ENCODE results near the gene BMP7. TPM values are rescaled to one million over a fixed set of nuclear protein-coding genes. Genes with fewer than 3 reads are reported as not detected.

Gene BMP7
- total and polyA plus RNA-seq, 2 experiments from 2014 or later: not detected

DNA sequence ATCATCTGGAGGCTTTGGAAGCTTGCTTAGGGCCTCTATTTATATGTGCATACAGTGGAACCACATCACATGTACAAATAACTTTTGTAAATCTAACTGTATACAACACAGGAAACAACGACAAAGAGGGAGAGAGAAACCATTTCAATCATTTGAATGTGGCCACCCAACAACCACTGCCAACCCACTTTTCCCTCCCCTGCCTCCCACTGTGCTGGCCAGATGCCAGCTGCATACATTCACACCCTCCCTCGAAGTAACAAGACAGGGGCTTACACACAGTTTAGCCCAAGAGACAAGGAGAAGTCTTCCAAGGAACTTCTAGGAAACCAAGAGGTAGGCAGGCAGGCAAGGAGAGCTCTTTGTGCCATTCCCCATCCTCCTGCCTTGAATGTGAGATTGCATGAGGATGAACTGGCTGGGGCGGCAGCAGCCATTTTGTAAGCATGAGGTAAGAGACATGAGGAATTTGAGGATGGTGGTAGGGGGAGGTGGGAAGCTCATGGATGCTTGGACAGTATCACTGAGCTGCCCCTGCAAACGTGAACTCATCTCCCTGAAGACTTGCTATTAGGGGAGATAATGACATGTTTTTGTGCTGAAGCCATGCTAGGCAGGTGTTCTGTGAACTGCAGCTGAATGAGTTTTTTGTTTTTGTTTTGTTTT, 18.2 kb downstream of the BMP7 start:
- H3K27ac ChIP-seq: no peak overlapping the region

GRCh38 chr20:57247292-57247965, 19.0 kb downstream of the BMP7 start:
- DNase-seq: no peak

More for the DNA sequence above, 18.2 kb downstream of the BMP7 start:
- in situ Hi-C loops (cut with MboI): no loop called here
- H3K36me3 ChIP-seq (ENCODE audit: low read depth): no peaks in the 10 kb centered on the region
- no peak for DNase-seq
- no peaks in the 10 kb centered on the region for H4K20me1 ChIP-seq (ENCODE audit: insufficient read depth)
- H3K9me3 ChIP-seq (ENCODE audit: low read depth): no peaks in the 10 kb centered on the region
- no peak for TF ChIP-seq EZH2 (IDR thresholded peaks at IDR 0.05; ENCODE audit: insufficient read depth, poor library complexity, severe bottlenecking)
- no peak for TF ChIP-seq EZH2phosphoT487 (IDR thresholded peaks at IDR 0.05; ENCODE audit: insufficient read depth, low read depth)
- no peak overlapping the region for H3K4me2 ChIP-seq (ENCODE audit: unreplicated experiment)
- H3K27me3 ChIP-seq (replicated peaks; ENCODE audit: insufficient read depth): peaks cover 49% of the 10 kb centered on the region
- H3K9ac ChIP-seq: no peak overlapping the region
- no peak overlapping the region for H2AFZ ChIP-seq
- WGBS, 2 experiments (ENCODE audit: low coverage in 1 of 2, low lambda C conversion rate in 2 of 2, missing lambda C conversion rate in 2 of 2): 47 to 56% methylated on average over 4 of the region's 4 CpGs
- no peaks in the 10 kb centered on the region for H3K9me2 ChIP-seq (ENCODE audit: insufficient read depth)
- H3K4me1 ChIP-seq (ENCODE audit: insufficient read depth): no peaks in the 10 kb centered on the region
- H3K4me3 ChIP-seq: no peak overlapping the region
- no peaks in the 10 kb centered on the region for H3K79me2 ChIP-seq (ENCODE audit: insufficient read depth)
- H3F3A ChIP-seq (ENCODE audit: insufficient read depth): no peaks in the 10 kb centered on the region

DNA sequence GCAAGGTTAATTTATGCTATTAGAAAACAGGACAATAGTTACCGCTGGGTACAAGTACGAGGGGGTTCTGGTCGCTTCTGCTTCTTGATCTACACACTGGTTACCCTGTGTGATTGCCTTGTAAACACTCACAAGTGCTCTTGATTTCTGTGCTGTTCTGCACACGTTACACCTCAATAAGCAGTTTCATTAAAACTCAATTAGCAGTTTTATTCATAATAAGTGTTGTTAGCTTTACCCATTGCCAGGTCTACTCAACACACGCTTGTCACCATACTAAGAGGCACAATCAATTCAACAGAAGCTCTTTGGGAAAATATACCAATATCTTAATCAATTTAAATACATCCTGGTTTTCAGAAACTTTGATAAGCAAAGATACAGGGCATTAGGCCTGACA, 20.4 kb downstream of the BMP7 start:
- Histone ChIP-seq H3K27me3 (replicated peaks; ENCODE audit: insufficient read depth) (peaks cover 44% of the 10 kb centered on the region), H3K9ac (no peak overlapping the region), H3K27ac (no peak overlapping the region), H4K20me1 (ENCODE audit: insufficient read depth) (no peaks in the 10 kb centered on the region), H3K79me2 (ENCODE audit: insufficient read depth) (no peaks in the 10 kb centered on the region), H3K9me2 (ENCODE audit: insufficient read depth) (no peaks in the 10 kb centered on the region), H3F3A (ENCODE audit: insufficient read depth) (no peaks in the 10 kb centered on the region), H3K9me3 (ENCODE audit: low read depth) (no peaks in the 10 kb centered on the region), H3K4me2 (ENCODE audit: unreplicated experiment) (no peak overlapping the region), H3K4me1 (ENCODE audit: insufficient read depth) (no peaks in the 10 kb centered on the region), H2AFZ (no peak overlapping the region), H3K36me3 (ENCODE audit: low read depth) (no peaks in the 10 kb centered on the region), H3K4me3 (no peak overlapping the region)
- 62 to 64% methylated on average over 5 of the region's 5 CpGs for WGBS, 2 experiments (ENCODE audit: low coverage in 1 of 2, low lambda C conversion rate in 2 of 2, missing lambda C conversion rate in 2 of 2)
- TF ChIP-seq EZH2 (IDR thresholded peaks at IDR 0.05; ENCODE audit: insufficient read depth, poor library complexity, severe bottlenecking) (no peak), EZH2phosphoT487 (IDR thresholded peaks at IDR 0.05; ENCODE audit: insufficient read depth, low read depth) (no peak)
- in situ Hi-C loops (cut with MboI): no loop called here
- no peak for DNase-seq

More at GRCh38 chr20:57247292-57247965, 19.0 kb downstream of the BMP7 start:
- H3K9me3 ChIP-seq (ENCODE audit: low read depth): no peaks in the 10 kb centered on the region
- no peaks in the 10 kb centered on the region for H3F3A ChIP-seq (ENCODE audit: insufficient read depth)
- H3K4me3 ChIP-seq: no peak overlapping the region
- no peaks in the 10 kb centered on the region for H3K36me3 ChIP-seq (ENCODE audit: low read depth)
- H3K27ac ChIP-seq: no peak overlapping the region
- no peaks in the 10 kb centered on the region for H3K9me2 ChIP-seq (ENCODE audit: insufficient read depth)
- peaks cover 44% of the 10 kb centered on the region for H3K27me3 ChIP-seq (replicated peaks; ENCODE audit: insufficient read depth)
- no peak for TF ChIP-seq EZH2phosphoT487 (IDR thresholded peaks at IDR 0.05; ENCODE audit: insufficient read depth, low read depth)
- TF ChIP-seq EZH2 (IDR thresholded peaks at IDR 0.05; ENCODE audit: insufficient read depth, poor library complexity, severe bottlenecking): no peak
- WGBS, 2 experiments (ENCODE audit: low coverage in 1 of 2, low lambda C conversion rate in 2 of 2, missing lambda C conversion rate in 2 of 2): 39 to 40% methylated on average over 8 of the region's 8 CpGs
- H3K4me2 ChIP-seq (ENCODE audit: unreplicated experiment): no peak overlapping the region
- no peak overlapping the region for H2AFZ ChIP-seq
- H3K4me1 ChIP-seq (ENCODE audit: insufficient read depth): no peaks in the 10 kb centered on the region
- H4K20me1 ChIP-seq (ENCODE audit: insufficient read depth): no peaks in the 10 kb centered on the region
- in situ Hi-C loops (cut with MboI): no loop called here
- no peaks in the 10 kb centered on the region for H3K79me2 ChIP-seq (ENCODE audit: insufficient read depth)
- H3K9ac ChIP-seq: no peak overlapping the region

- Histone ChIP-seq H2AFZ (no peak overlapping the region), H3K9me2 (ENCODE audit: insufficient read depth) (no peaks in the 10 kb centered on the region), H3K36me3 (ENCODE audit: low read depth) (no peaks in the 10 kb centered on the region), H3K9ac (no peak overlapping the region), H3F3A (ENCODE audit: insufficient read depth) (no peaks in the 10 kb centered on the region), H3K27me3 (replicated peaks; ENCODE audit: insufficient read depth) (peaks cover 35% of the 10 kb centered on the region), H3K27ac (no peak overlapping the region), H3K4me3 (no peak overlapping the region), H3K4me2 (ENCODE audit: unreplicated experiment) (no peak overlapping the region), H3K4me1 (ENCODE audit: insufficient read depth) (no peaks in the 10 kb centered on the region), H3K9me3 (ENCODE audit: low read depth) (no peaks in the 10 kb centered on the region), H4K20me1 (ENCODE audit: insufficient read depth) (no peaks in the 10 kb centered on the region), H3K79me2 (ENCODE audit: insufficient read depth) (no peaks in the 10 kb centered on the region)
- TF ChIP-seq EZH2phosphoT487 (IDR thresholded peaks at IDR 0.05; ENCODE audit: insufficient read depth, low read depth): no peak
- no peak for TF ChIP-seq EZH2 (IDR thresholded peaks at IDR 0.05; ENCODE audit: insufficient read depth, poor library complexity, severe bottlenecking)
- 38 to 48% methylated on average over 3 of the region's 3 CpGs for WGBS, 2 experiments (ENCODE audit: low coverage in 1 of 2, low lambda C conversion rate in 2 of 2, missing lambda C conversion rate in 2 of 2)
- in situ Hi-C loops (cut with MboI): no loop called here
- DNase-seq: no peak
Measured at GRCh38 chr20:57244627-57245214, 21.7 kb downstream of the BMP7 start.
